Right atrium auricular region (tissue), 2 donors: ENCODE results near the gene SPIN1. TPM values are rescaled to one million over a fixed set of nuclear protein-coding genes. Genes with fewer than 3 reads are reported as not detected.

Experiments used
- DNase-seq: peaks from one replicate; pipeline ENCODE4 v3.0.0-alpha.2; 2019; ENCODE audit warnings: low spot score
- H3K27ac ChIP-seq, 2 donors: fragments of 200-600 bp; sonication (generic); 1 replicate in 1 of 2; 2 replicates in 1 of 2; pipeline ENCODE4 v1.5.1; 2016 to 2019
- H3K27me3 ChIP-seq, 2 donors: fragments of 200-600 bp; sonication (generic); one replicate each; pipeline versions ENCODE4 v1.5.1 to v1.6.0; 2017 to 2019
- H3K36me3 ChIP-seq: fragments of 200-600 bp; sonication (generic); one replicate; pipeline ENCODE4 v1.5.1; 2016
- H3K4me1 ChIP-seq, 2 donors: fragments of 200-600 bp; sonication (generic); one replicate each; pipeline versions ENCODE4 v1.5.1 to v1.6.0; 2017 to 2019
- H3K4me3 ChIP-seq, 2 donors: fragments of 200-600 bp; sonication (generic); 1 replicate in 1 of 2; 2 replicates in 1 of 2; pipeline ENCODE4 v1.5.1; 2017 to 2019; ENCODE audit warnings: mild to moderate bottlenecking in 1 of 2, moderate library complexity in 1 of 2
- H3K9me3 ChIP-seq, 2 donors: fragments of 200-600 bp; sonication (generic); one replicate each; pipeline ENCODE4 v1.5.1; 2019
- total RNA-seq, 2 donors: library from RNA; depleted of rRNA; stranded (reverse); fragments of >200 nt; gene quantifications; one replicate each; pipeline ENCODE4 v1.1.0, GENCODE V29; 2016
- TF ChIP-seq, protein P1 (sequence below), 2 donors: fragments of 200-600 bp; sonication (generic); IDR thresholded peaks; one replicate each; pipeline ENCODE4 v1.5.1; 2019; ENCODE audit warnings: antibody characterized with exemption in 2 of 2

The SPIN1 gene
- total RNA-seq, 2 donors from 2014 or later: 48.9 to 55.4 TPM

DNA sequence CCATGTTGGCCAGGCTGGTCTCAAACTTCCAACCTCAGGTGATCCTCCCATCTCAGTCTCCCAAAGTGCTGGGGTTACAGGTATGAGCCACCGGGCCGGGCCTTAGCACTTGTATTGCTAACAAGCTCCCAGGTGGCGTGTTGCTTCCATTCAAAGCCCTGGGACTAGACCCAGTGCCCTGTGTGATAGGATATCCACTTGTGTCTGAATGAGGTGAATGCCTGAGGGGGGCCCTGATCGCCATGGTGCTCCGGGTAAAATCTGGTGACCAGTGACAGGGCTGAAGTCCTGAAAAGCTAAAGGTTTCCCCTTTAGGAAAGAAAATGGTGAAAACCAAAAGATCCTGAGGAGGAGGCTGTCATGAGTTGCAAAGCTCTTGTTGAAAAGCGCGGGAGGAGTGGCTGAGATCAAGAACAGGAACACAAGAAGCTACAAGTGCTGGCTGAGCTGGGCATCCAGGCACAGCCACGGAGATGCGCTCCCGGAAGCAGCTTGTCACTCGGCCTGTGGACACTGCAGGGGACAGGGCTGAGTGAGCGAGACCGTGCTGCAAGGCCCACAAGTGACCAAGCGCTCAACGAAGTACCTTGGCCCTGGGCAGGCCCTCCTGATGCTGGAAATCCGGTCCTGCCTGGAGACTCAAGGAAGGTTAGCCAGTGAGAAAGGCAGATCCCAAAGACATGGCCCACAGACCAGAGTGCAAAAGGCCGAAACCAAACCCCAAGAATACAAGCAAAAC lies 106.9 kb downstream of the SPIN1 start:
- H3K36me3 ChIP-seq: no peaks in the 10 kb centered on the region
- DNase-seq: no peak
- H3K9me3 ChIP-seq: no peaks in the 10 kb centered on the region
- no peak overlapping the region for H3K4me3 ChIP-seq
- TF ChIP-seq, protein P1, sequence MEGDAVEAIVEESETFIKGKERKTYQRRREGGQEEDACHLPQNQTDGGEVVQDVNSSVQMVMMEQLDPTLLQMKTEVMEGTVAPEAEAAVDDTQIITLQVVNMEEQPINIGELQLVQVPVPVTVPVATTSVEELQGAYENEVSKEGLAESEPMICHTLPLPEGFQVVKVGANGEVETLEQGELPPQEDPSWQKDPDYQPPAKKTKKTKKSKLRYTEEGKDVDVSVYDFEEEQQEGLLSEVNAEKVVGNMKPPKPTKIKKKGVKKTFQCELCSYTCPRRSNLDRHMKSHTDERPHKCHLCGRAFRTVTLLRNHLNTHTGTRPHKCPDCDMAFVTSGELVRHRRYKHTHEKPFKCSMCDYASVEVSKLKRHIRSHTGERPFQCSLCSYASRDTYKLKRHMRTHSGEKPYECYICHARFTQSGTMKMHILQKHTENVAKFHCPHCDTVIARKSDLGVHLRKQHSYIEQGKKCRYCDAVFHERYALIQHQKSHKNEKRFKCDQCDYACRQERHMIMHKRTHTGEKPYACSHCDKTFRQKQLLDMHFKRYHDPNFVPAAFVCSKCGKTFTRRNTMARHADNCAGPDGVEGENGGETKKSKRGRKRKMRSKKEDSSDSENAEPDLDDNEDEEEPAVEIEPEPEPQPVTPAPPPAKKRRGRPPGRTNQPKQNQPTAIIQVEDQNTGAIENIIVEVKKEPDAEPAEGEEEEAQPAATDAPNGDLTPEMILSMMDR (IDR thresholded peaks at IDR 0.05): no peak
- H3K27ac ChIP-seq: no peak overlapping the region
- H3K4me1 ChIP-seq: no peaks in the 10 kb centered on the region
- H3K27me3 ChIP-seq: no peaks in the 10 kb centered on the region

DNA sequence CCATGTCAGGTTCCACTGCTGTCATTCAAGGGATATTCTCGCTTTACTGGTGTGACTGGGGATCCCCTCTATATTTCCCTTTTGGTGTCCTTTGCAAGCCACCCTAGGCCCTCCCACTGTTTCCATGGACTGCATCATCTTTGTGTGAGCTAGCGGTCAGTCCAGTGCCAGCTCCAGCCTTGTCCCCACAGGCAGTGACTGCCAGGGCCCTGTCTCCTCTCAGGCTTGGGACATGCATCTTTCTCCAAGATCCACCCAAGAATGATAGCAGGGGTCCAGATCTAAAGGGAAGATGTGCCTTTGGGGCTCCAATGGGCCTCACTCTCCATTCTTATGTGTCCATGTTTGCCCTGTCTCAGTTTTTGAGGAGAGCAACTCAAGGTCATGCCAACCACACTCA lies 109.0 kb downstream of the SPIN1 start:
- H3K27ac ChIP-seq: no peak overlapping the region
- no peak overlapping the region for H3K4me3 ChIP-seq
- DNase-seq: no peak
- H3K27me3 ChIP-seq: no peaks in the 10 kb centered on the region
- H3K4me1 ChIP-seq: no peaks in the 10 kb centered on the region
- TF ChIP-seq, protein P1 (IDR thresholded peaks at IDR 0.05): no peak
- no peaks in the 10 kb centered on the region for H3K36me3 ChIP-seq
- no peaks in the 10 kb centered on the region for H3K9me3 ChIP-seq

DNA sequence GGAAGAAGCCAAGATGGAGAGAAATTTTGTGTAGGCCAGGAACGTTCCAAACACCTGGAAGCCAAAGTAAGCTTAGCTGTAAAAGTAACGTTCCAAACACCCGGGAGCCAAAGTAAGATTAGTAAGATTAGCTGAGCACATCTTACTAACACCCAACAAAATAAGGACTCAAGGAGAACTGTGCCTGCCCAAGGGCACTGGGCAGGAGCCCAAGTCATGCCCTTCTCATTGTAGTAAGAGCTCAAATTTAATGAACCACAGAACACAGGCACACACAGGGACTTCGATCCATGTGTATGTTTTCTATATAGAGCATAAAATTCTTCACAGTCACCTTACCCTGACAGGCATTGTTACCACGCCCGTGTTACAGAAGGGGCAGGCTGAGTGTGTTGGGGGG lies 110.6 kb downstream of the SPIN1 start:
- Histone ChIP-seq H3K4me3 (no peak overlapping the region), H3K27me3 (no peaks in the 10 kb centered on the region), H3K4me1 (no peaks in the 10 kb centered on the region), H3K36me3 (no peaks in the 10 kb centered on the region), H3K9me3 (no peaks in the 10 kb centered on the region), H3K27ac (no peak overlapping the region)
- DNase-seq: no peak
- TF ChIP-seq, protein P1 (IDR thresholded peaks at IDR 0.05): no peak

DNA sequence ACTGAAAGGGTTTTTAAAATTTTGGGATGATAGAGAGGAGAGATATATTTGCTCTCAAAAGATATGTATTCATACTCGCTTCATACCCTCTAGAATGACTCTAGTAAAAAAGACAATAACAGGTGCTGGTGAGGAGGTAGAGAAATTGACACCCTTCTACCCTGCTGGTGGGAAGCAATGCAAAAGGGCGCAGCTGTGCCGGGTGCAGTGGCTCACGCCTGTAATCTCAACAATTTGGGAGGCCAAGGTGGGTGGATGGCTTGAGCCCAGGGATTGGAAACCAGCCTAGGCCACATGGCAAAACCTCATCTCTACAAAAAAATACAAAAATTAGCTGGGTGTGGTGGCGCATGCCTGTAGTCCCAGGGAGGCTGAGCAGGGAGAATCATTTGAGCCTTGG lies 112.8 kb downstream of the SPIN1 start:
- H3K4me1 ChIP-seq: no peaks in the 10 kb centered on the region
- TF ChIP-seq, protein P1 (IDR thresholded peaks at IDR 0.05): no peak
- DNase-seq: no peak
- H3K9me3 ChIP-seq: no peaks in the 10 kb centered on the region
- no peaks in the 10 kb centered on the region for H3K36me3 ChIP-seq
- no peak overlapping the region for H3K27ac ChIP-seq
- no peak overlapping the region for H3K4me3 ChIP-seq
- H3K27me3 ChIP-seq: no peaks in the 10 kb centered on the region

DNA sequence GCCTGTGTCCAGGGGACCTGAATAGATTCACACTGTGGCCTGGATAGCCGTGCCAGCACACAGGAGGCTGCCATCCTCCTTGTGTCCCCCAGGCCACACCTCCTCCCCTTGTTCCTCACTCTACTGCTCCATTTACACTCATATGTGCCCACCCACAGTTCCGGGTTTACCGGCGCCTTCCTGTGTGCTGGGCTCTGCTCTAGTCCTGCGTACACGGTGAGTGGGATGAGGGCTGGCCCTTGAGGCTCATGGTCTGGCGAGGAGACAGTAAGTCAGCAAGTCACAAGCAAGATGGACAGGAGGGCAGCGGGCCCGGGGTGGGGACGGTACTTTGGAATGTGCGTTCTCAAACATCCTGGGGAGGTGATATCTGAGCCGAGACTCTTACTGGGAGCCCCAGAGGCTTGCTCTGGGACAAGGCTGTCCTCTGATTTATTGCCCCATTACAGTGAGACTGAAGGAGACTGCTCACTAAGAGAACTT lies 114.3 kb downstream of the SPIN1 start:
- Histone ChIP-seq H3K4me3 (no peak overlapping the region), H3K27me3 (no peaks in the 10 kb centered on the region), H3K4me1 (no peaks in the 10 kb centered on the region), H3K9me3 (no peaks in the 10 kb centered on the region), H3K36me3 (no peaks in the 10 kb centered on the region), H3K27ac (no peak overlapping the region)
- no peak for DNase-seq
- TF ChIP-seq, protein P1 (IDR thresholded peaks at IDR 0.05): no peak
